GM12891 (cell line): ENCODE data around the gene DCAF10. TPM values are rescaled to one million over a fixed set of nuclear protein-coding genes. Genes with fewer than 3 reads are reported as not detected.
"Not testable (repeated sequence)": the region's sequence is repeated elsewhere in the genome, so short reads cannot be mapped to it uniquely, and the experiment has no call there.

ENCODE experiments used
- DNase-seq: peaks from one replicate; pipeline ENCODE4 v3.0.0; 2011; ENCODE audit warnings: low spot score; ENCODE audit not compliant: insufficient read length
- FAIRE-seq: peaks from 2 replicates; lab custom pipeline; 2011; peaks lifted over from hg19 to GRCh38; lab: Jason Lieb, UNC
- PAX5 ChIP-seq: IDR thresholded peaks from 2 replicates; pipeline ENCODE4 v1.6.1; 2011; ENCODE audit warnings: low read length, moderate library complexity, mild to moderate bottlenecking; ENCODE audit not compliant: insufficient read depth, severe bottlenecking
- POLR2A ChIP-seq: IDR thresholded peaks from 2 replicates; pipeline ENCODE4 v1.6.1; 2011; ENCODE audit warnings: low read depth, low read length, control low read depth
- POLR2AphosphoS5 ChIP-seq: IDR thresholded peaks from 2 replicates; pipeline ENCODE4 v1.6.1; 2011; ENCODE audit warnings: low read depth, low read length, control low read depth
- POU2F2 ChIP-seq: IDR thresholded peaks from 2 replicates; pipeline ENCODE4 v1.6.1; 2011; ENCODE audit warnings: low read depth, mild to moderate bottlenecking, control low read depth, low read length, moderate library complexity
- SPI1 ChIP-seq: IDR thresholded peaks from 2 replicates; pipeline ENCODE4 v1.6.1; 2011; ENCODE audit warnings: low read depth, low read length, control low read depth
- TAF1 ChIP-seq: IDR thresholded peaks from 2 replicates; pipeline ENCODE4 v1.6.1; 2011; ENCODE audit warnings: low read depth, low read length, control low read depth
- polyA plus RNA-seq: library from polyadenylated mRNA; unstranded; fragments of >200 nt; gene quantifications from one replicate; pipeline ENCODE4 v1.2.1, GENCODE V29; 2012; ENCODE audit warnings: low read depth, missing spikeins, inconsistent platforms; ENCODE audit not compliant: missing spikeins

DCAF10 gene, protein sequence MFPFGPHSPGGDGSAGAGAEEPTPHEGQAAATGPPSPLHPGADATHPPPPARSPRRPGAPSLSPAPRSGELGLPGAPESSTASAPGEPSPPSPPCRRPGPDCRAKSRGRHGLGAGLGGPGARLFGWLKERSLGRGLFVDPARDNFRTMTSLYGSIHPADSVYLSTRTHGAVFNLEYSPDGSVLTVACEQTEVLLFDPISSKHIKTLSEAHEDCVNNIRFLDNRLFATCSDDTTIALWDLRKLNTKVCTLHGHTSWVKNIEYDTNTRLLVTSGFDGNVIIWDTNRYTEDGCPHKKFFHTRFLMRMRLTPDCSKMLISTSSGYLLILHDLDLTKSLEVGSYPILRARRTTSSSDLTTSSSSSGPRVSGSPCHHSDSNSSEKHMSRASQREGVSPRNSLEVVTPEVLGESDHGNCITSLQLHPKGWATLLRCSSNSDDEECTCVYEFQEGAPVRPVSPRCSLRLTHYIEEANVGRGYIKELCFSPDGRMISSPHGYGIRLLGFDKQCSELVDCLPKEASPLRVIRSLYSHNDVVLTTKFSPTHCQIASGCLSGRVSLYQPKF
- 5.8 TPM for polyA plus RNA-seq

DNA sequence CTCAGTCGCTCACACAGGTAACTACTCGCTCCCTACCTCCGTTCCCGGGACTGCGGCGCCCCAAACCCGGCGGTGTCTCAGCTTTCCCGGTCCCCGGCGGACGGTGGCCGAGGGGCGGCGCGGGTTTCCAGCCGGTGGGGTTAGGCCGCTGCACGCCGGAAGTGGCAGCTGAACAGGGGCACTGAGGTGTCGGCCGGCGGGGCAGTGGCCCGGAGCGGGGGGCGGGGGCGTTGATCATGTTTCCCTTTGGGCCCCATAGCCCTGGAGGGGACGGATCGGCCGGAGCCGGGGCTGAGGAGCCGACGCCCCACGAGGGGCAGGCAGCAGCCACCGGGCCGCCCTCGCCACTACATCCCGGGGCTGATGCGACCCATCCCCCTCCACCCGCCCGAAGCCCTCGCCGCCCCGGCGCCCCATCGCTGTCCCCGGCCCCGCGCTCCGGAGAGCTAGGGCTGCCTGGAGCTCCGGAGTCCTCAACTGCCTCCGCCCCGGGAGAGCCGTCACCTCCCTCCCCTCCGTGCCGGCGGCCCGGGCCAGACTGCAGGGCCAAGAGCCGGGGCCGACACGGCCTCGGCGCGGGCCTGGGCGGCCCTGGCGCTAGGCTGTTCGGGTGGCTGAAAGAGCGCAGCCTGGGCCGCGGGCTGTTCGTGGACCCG lies at the start of gene DCAF10:
TSS of gene DCAF10 (plus strand) at position 167 of the 656 bp plus-strand sequence. CDS start at position 237, 70 bp downstream.
- peak; percentile 91 for FAIRE-seq
- DNase-seq: peak; percentile 72
- peak; percentile 66 for TF ChIP-seq POLR2A
- TF ChIP-seq SPI1: no peak
- TF ChIP-seq POLR2AphosphoS5: peak; percentile 69; the same call in 1 of the 2 replicates
- TF ChIP-seq POU2F2: peak; percentile 64; the same call in 1 of the 2 replicates
- TF ChIP-seq TAF1: peak; percentile 66
- peak; percentile 90 for TF ChIP-seq PAX5

DNA sequence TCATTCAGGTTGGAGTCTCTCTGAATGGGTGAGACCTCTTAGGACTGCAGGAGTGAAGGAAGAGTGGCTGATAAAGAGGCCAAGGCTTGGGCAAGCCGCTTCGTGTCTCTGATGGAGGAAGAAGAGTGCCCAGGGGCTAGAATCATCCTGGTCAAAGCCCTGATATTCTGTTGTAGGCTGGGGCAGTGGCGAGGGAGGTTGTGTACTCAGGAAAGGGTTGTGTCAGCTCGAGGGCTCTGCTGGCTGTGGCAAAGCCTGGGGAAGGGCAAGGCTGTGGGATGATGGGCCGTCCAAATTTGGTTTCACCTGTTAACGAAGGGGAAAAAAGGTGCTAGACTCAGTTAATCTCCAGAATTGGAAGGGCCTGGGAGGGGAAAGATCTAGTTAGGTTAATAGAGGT lies 49.4 kb upstream of the DCAF10 start:
- no peak for FAIRE-seq
- TF ChIP-seq POU2F2 (no peak), POLR2AphosphoS5 (no peak), POLR2A (no peak), PAX5 (no peak), TAF1 (no peak)
- no peak for DNase-seq

GRCh38 chr9:37751704-37752103 lies 48.9 kb upstream of the DCAF10 start:
- DNase-seq: not testable (repeated sequence)

DNA sequence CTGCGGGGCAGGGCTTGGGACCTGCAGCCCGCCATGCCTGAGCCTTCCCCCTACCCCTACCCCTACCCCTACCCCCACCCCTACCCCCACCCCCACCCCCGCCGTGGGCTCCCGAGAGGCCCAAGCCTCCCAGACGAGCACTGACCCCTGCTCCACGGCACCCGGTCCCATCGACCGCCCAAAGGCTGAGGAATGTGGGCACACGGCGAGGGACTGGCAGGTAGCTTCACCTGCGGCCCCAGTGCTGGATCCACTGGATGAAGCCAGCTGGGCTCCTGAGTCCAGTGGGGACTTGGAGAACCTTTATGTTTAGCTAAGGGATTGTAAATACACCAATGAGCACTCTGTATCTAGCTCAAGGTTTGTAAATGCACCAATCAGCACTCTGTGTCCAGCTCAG lies 48.5 kb upstream of the DCAF10 start:
- DNase-seq, FAIRE-seq: not testable (repeated sequence)

More at GRCh38 chr9:37751704-37752103, 48.9 kb upstream of the DCAF10 start:
- FAIRE-seq: not testable (repeated sequence)

DNA sequence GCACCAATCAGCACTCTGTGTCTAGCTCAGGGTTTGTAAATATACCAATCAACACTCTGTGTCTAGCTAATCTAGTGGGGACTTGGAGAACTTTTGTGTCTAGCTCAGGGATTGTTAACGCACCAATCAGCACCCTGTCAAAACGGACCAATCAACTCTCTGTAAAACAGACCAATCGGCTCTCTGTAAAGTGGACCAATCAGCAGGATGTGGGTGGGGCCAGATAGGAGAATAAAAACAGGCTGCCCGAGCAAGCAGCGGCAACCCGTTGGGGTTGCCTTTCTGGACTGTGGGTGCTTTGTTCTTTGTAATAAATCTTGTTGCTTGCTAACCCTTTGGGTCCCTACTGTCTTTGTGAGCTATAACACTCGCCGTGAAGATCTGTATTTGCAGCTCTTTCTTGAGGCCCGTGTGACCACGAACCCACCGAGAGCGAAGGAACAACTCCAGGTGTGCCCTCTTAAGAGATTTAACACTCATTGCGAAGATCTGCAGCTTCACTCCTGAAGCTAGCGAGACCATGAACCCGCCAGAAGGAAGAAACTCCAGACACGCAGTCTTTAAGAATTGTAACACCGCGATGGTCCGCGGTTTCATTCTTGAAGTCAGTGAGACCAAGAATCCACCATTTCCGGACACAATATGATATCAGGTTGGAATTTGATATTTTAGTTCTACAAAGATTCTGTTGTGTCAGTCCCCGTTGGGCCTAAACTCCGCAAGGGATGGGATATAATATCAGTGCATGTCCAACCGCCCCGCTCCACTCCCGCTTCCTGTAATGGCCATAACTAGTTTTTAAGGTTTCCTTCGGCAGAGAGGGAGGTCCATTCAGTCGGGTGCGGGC lies 47.7 kb upstream of the DCAF10 start:
- FAIRE-seq (no peak), DNase-seq (no peak)

GRCh38 chr9:37753489-37754190 lies 47.0 kb upstream of the DCAF10 start, which contains the start of gene TRMT10B:
Gene TRMT10B, plus strand, starts transcription at chr9:37753805. Its CDS starts 8,127 bp downstream, at chr9:37761932.
- peak; percentile 85 for DNase-seq
- no peak for TF ChIP-seq TAF1
- peak; percentile 2; the same call in 1 of the 2 replicates for TF ChIP-seq SPI1
- TF ChIP-seq POLR2A: peak; percentile 57; the same call in 1 of the 2 replicates
- no peak for TF ChIP-seq POU2F2
- TF ChIP-seq POLR2AphosphoS5: peak; percentile 57; the same call in 1 of the 2 replicates
- FAIRE-seq: peak; percentile 80

More for the DNA sequence above, 47.7 kb upstream of the DCAF10 start:
- no peak for TF ChIP-seq POLR2AphosphoS5
- TF ChIP-seq PAX5: no peak
- TF ChIP-seq POLR2A: no peak
- no peak for TF ChIP-seq POU2F2
- no peak for TF ChIP-seq TAF1
- TF ChIP-seq SPI1: no peak

GRCh38 chr9:37758747-37759146 lies 41.9 kb upstream of the DCAF10 start:
- FAIRE-seq (no peak), DNase-seq (no peak)
- TF ChIP-seq POU2F2 (no peak), POLR2AphosphoS5 (no peak), TAF1 (no peak)

DNA sequence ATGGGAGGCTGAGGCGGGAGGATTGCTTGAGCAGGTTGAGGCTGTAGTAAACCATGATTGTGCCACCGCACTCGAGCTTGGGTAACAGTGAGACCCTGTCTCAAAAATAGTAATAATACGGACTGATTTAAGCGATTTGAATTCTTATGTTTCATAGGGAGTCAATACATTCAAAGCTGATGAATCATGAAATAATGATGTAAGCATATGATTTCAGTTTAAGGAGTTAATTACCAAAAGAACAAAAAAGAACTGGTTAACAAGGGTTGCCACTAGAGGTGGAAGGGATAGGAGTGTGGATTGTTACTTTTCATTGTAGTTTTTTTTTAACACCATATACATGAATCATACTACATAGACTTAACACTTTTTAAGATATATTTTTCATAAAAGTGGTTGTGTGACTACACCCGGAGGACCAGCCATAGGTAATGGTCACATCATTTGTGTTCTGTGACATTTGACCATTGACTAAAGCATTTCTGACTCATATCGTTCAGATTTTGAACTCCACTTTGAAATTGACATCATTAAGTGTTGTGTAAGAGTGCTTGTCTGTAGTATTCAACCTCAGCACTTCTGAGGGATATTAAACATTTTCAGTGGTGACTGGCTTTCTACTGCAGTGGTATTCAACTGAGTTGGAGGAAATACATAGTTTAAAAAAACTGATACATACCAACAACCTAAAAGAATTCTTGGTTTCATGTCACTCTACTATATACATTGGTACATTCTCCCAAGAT lies 40.0 kb upstream of the DCAF10 start:
- TF ChIP-seq SPI1 (no peak), POU2F2 (no peak), TAF1 (no peak), POLR2AphosphoS5 (no peak), POLR2A (no peak), PAX5 (no peak)
- FAIRE-seq (no peak), DNase-seq (no peak)

DNA sequence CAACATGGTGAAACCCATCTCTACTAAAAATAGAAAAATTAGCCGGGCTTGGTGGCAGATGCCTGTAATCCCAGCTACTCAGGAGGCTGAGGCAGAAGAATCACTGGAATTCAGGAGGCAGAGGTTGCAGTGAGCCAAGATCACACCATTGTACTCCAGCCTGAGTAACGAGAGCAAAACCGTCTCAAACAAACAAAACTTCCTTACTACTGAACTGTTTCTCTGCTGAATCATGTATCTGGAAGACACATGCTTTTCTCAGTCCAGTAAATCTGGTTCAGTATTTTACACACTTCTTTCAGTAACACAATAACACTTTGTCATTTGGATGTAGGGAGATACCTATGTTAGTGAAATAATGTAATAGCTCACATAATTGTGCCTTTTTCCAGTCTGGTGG lies 39.1 kb upstream of the DCAF10 start:
- no peak for TF ChIP-seq PAX5
- TF ChIP-seq POLR2A: no peak
- TF ChIP-seq TAF1: no peak
- no peak for TF ChIP-seq POU2F2
- TF ChIP-seq SPI1: no peak
- TF ChIP-seq POLR2AphosphoS5: no peak
- DNase-seq: no peak
- no peak for FAIRE-seq

DNA sequence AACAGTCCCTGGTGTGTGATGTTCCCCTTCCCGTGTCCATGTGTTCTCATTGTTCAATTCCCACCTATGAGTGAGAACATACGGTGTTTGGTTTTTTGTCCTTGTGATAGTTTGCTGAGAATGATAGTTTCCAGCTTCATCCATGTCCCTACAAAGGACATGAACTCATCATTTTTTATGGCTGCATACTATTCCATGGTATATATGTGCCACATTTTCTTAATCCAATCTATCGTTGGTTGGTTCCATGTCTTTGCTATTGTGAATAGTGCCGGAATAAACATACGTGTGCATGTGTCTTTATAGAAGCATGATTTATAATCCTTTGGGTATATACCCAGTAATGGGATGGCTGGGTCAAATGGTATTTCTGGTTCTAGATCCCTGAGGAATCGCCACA lies 35.3 kb upstream of the DCAF10 start:
- FAIRE-seq, DNase-seq: not testable (repeated sequence)
